ENCODE measurements around the gene CRIP2. TPM values are rescaled to one million over a fixed set of nuclear protein-coding genes. Genes with fewer than 3 reads are reported as not detected.

The CRIP2 gene
- total and polyA plus RNA-seq, 2 of the 4 experiments (the other 2 are of a cell fraction): 18.1 to 123 TPM

DNA sequence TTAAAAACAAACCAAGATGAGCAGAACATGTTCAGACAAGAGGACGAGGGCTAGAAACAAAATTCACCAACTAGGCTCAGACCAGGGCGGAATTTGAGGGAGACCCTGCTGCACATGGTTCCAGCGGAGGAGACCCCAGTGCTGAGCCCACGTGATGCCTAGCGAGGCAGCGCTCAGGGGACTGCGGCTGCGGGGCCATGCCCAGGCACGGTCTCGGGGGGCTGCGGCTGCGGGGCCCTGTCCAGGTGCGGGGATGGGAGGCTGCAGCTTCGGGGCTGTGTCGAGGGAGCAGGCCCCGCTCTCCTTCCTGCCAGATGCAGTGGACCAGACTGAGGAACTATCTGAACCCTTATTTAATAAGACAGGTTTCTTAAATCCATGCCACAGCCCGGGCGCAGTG is 12.7 kb upstream of the CRIP2 start:
- Histone ChIP-seq H4K5ac (ENCODE audit: low read depth, low read length) (no peak overlapping the region), H3K4ac (ENCODE audit: low read depth, low read length) (no peak overlapping the region), H3K14ac (replicated peaks; ENCODE audit: low read depth, low read length) (no peak overlapping the region), H2AFZ (replicated peaks; ENCODE audit: low read length, poor library complexity) (no peak overlapping the region), H2AK5ac (ENCODE audit: low read depth, low read length) (no peak overlapping the region), H2BK20ac (ENCODE audit: low read depth, low read length) (no peak overlapping the region), H3K9me3 (ENCODE audit: control insufficient read depth, insufficient read depth, low read length) (no peaks in the 10 kb centered on the region), H3K36me3 (ENCODE audit: control insufficient read depth, insufficient read depth, low read length) (peaks cover 59% of the 10 kb centered on the region), H3K4me1 (ENCODE audit: control insufficient read depth, insufficient read depth, low read length) (peaks cover 2% of the 10 kb centered on the region; the same call in 1 of the 2 replicates), H3K4me2 (ENCODE audit: low read depth, low read length) (no peak overlapping the region), H3K4me3 (ENCODE audit: insufficient read depth, low read depth, low read length) (no peak overlapping the region), H3K23ac (ENCODE audit: low read depth, low read length) (no peak overlapping the region), H4K20me1 (ENCODE audit: insufficient read depth, low read length) (no peaks in the 10 kb centered on the region; the same call in 1 of the 2 replicates), H3K27ac (ENCODE audit: insufficient read depth, low read length) (no peak overlapping the region), H2BK15ac (ENCODE audit: low read depth, low read length) (no peak overlapping the region), H4K91ac (ENCODE audit: insufficient read depth, low read depth, low read length) (no peak overlapping the region), H3K56ac (ENCODE audit: extremely low read depth, insufficient read depth, low read length) (no peak overlapping the region), H3K27me3 (ENCODE audit: control insufficient read depth, insufficient read depth, low read length) (no peaks in the 10 kb centered on the region), H3K79me1 (ENCODE audit: low read depth in 1 of 2, low read length in 2 of 2) (no peaks in the 10 kb centered on the region; a peak in 1 of 4 replicates), H4K8ac (ENCODE audit: low read depth in 2 of 2, low read length in 2 of 2) (no peak overlapping the region), H3K9me1 (ENCODE audit: insufficient read depth, low read length) (0 out of 2 replicates have a peak, but pooled peaks cover 3% of the 10 kb centered on the region), H3K9ac (ENCODE audit: low read depth, low read length) (no peak overlapping the region), H2BK120ac (ENCODE audit: low read depth, low read length) (no peak overlapping the region), H2BK5ac (ENCODE audit: low read depth, low read length, poor library complexity, severe bottlenecking) (no peak overlapping the region), H2AK9ac (replicated peaks; ENCODE audit: low read depth, low read length, poor library complexity) (no peak overlapping the region), H3K18ac (ENCODE audit: low read depth, low read length) (no peak overlapping the region)
- ATAC-seq (ENCODE audit: low read depth) (no peak), DNase-seq (no peak)
- no peak for TF ChIP-seq RFX5 (IDR thresholded peaks at IDR 0.05; ENCODE audit: low read depth, low read length)
- no peak for TF ChIP-seq CHD1 (IDR thresholded peaks at IDR 0.05; ENCODE audit: low read depth, low read length)
- no peak for TF ChIP-seq POLR2A (IDR thresholded peaks at IDR 0.05; ENCODE audit: low read depth, low read length)
- no peak for TF ChIP-seq CTCF (conservative IDR thresholded peaks at IDR 0.05; ENCODE audit: low read depth, low read length)
- TF ChIP-seq RCOR1 (IDR thresholded peaks at IDR 0.05; ENCODE audit: insufficient replicate concordance, low read length): no peak
- no peak for TF ChIP-seq FOS (IDR thresholded peaks at IDR 0.05; ENCODE audit: low read depth, low read length)
- TF ChIP-seq RAD21 (IDR thresholded peaks at IDR 0.05; ENCODE audit: low read length): no peak
- TF ChIP-seq, protein P1, sequence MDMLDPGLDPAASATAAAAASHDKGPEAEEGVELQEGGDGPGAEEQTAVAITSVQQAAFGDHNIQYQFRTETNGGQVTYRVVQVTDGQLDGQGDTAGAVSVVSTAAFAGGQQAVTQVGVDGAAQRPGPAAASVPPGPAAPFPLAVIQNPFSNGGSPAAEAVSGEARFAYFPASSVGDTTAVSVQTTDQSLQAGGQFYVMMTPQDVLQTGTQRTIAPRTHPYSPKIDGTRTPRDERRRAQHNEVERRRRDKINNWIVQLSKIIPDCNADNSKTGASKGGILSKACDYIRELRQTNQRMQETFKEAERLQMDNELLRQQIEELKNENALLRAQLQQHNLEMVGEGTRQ (IDR thresholded peaks at IDR 0.05; ENCODE audit: low read depth, low read length): no peak
- TF ChIP-seq NFE2L2 (IDR thresholded peaks at IDR 0.05; ENCODE audit: low read depth, low read length): no peak
- no peak for TF ChIP-seq SMC3 (IDR thresholded peaks at IDR 0.05; ENCODE audit: low read depth, low read length)
- TF ChIP-seq CEBPB (IDR thresholded peaks at IDR 0.05; ENCODE audit: low read depth, low read length): no peak
- TF ChIP-seq MXI1 (IDR thresholded peaks at IDR 0.05; ENCODE audit: borderline replicate concordance, low read depth, low read length): no peak
- TF ChIP-seq MAZ (IDR thresholded peaks at IDR 0.05; ENCODE audit: borderline replicate concordance, low read depth, low read length): no peak
- TF ChIP-seq, protein P2, sequence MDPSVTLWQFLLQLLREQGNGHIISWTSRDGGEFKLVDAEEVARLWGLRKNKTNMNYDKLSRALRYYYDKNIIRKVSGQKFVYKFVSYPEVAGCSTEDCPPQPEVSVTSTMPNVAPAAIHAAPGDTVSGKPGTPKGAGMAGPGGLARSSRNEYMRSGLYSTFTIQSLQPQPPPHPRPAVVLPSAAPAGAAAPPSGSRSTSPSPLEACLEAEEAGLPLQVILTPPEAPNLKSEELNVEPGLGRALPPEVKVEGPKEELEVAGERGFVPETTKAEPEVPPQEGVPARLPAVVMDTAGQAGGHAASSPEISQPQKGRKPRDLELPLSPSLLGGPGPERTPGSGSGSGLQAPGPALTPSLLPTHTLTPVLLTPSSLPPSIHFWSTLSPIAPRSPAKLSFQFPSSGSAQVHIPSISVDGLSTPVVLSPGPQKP (IDR thresholded peaks at IDR 0.05; ENCODE audit: borderline replicate concordance, low read depth, low read length): no peak
- no peak for TF ChIP-seq MAFK (IDR thresholded peaks at IDR 0.05; ENCODE audit: low read depth, low read length)
- TF ChIP-seq BHLHE40 (IDR thresholded peaks at IDR 0.05; ENCODE audit: low read depth, low read length): no peak
- in situ Hi-C loops (cut with MboI; ENCODE audit: low sequenced_read_pairs) (no loop called here), intact Hi-C loops (cut with micrococcal nuclease) (no loop called here), dilution Hi-C loops (cut with HindIII; ENCODE audit: low sequenced_read_pairs, unreplicated experiment) (no loop called here)
- POLR2A ChIA-PET (ENCODE audit: unreplicated experiment): no interaction called here
- CTCF ChIA-PET: interaction anchor here (1.2 kb wide), 1 partner anchor 28 kb away, joined by 3 read pairs; no protein-coding TSS in a partner anchor
- 98% methylated on average over 13 of the region's 18 CpGs; no CpG with 5 or more reads in 1 of the 2 experiments for WGBS, 2 experiments (ENCODE audit: extremely low coverage in 2 of 2, insufficient read length in 1 of 2)
- no TSS peak for BruUV-seq (replicated peaks)
